Smooth muscle cell (in vitro differentiated cells): Measurements from ENCODE around the gene RGS3. TPM values are rescaled to one million over a fixed set of nuclear protein-coding genes. Genes with fewer than 3 reads are reported as not detected.
"Not testable (repeated sequence)": the region's sequence is repeated elsewhere in the genome, so short reads cannot be mapped to it uniquely, and the experiment has no call there.

Source experiments
- DNase-seq: peaks from one replicate; lab custom pipeline; 2025; ENCODE audit not compliant: unreplicated experiment; lab: John Stamatoyannopoulos, UW
- H2AFZ ChIP-seq: fragments of 200-600 bp; sonication (generic); 2 replicates; pipeline ENCODE4 v1.6.0; 2016; ENCODE audit warnings: antibody characterized with exemption, low read depth, mild to moderate bottlenecking
- H3F3A ChIP-seq: fragments of 200-600 bp; sonication (generic); 2 replicates; pipeline ENCODE4 v1.6.0; 2017; ENCODE audit warnings: antibody characterized with exemption, low read depth
- H3K27ac ChIP-seq: fragments of 200-600 bp; sonication (generic); 2 replicates; pipeline ENCODE4 v1.5.1; 2016; ENCODE audit warnings: low read depth, mild to moderate bottlenecking
- H3K27me3 ChIP-seq: fragments of 200-600 bp; sonication (generic); 2 replicates; pipeline ENCODE4 v1.6.1; 2016; ENCODE audit warnings: low read depth, mild to moderate bottlenecking
- H3K36me3 ChIP-seq: fragments of 200-600 bp; sonication (generic); 2 replicates; pipeline ENCODE4 v1.5.1; 2016; ENCODE audit warnings: low read depth
- H3K4me1 ChIP-seq: fragments of 200-600 bp; sonication (generic); 2 replicates; pipeline ENCODE4 v1.5.1; 2016; ENCODE audit warnings: low read depth
- H3K4me2 ChIP-seq: fragments of 200-600 bp; sonication (generic); 2 replicates; pipeline ENCODE4 v1.6.0; 2016; ENCODE audit warnings: mild to moderate bottlenecking
- H3K4me3 ChIP-seq: fragments of 200-600 bp; sonication (generic); 2 replicates; pipeline ENCODE4 v1.5.1; 2016; ENCODE audit warnings: mild to moderate bottlenecking
- H3K79me2 ChIP-seq: fragments of 200-600 bp; sonication (generic); 2 replicates; pipeline ENCODE4 v1.6.0; 2016; ENCODE audit warnings: low read depth, mild to moderate bottlenecking
- H3K9ac ChIP-seq: fragments of 200-600 bp; sonication (generic); 2 replicates; pipeline ENCODE4 v1.6.0; 2016; ENCODE audit warnings: low read depth
- H3K9me3 ChIP-seq: fragments of 200-600 bp; sonication (generic); replicated peaks from 2 replicates; pipeline ENCODE4 v1.5.1; 2016; ENCODE audit warnings: low read depth
- H4K20me1 ChIP-seq: fragments of 200-600 bp; sonication (generic); 2 replicates; pipeline ENCODE4 v1.6.0; 2016; ENCODE audit warnings: low read depth
- CTCF ChIP-seq: fragments of 200-600 bp; sonication (generic); IDR thresholded peaks from 2 replicates; pipeline ENCODE4 v1.5.1; 2017; ENCODE audit warnings: borderline replicate concordance, mild to moderate bottlenecking, antibody characterized with exemption; ENCODE audit not compliant: insufficient read depth, poor library complexity, severe bottlenecking
- WGBS: methylation state at CpG from one replicate; pipeline ENCODE4 v1.1.7; 2016; ENCODE audit warnings: low lambda C conversion rate; 5-methylcytosine and 5-hydroxymethylcytosine counted together
- polyA plus RNA-seq: library from polyadenylated mRNA; unstranded; fragments of >200 nt; fragmentation: Nextera tagmentation; extraction: Ambion mirVana; gene quantifications from 2 replicates; pipeline ENCODE4 v1.2.1, GENCODE V29; 2016
- total RNA-seq: library from RNA; depleted of rRNA; stranded (reverse); fragments of >200 nt; gene quantifications from 2 replicates; pipeline ENCODE4 v1.2.3, GENCODE V29; 2014

RGS3 gene
- total and polyA plus RNA-seq, 2 experiments from 2014 or later, result 43.8 to 108 TPM

DNA sequence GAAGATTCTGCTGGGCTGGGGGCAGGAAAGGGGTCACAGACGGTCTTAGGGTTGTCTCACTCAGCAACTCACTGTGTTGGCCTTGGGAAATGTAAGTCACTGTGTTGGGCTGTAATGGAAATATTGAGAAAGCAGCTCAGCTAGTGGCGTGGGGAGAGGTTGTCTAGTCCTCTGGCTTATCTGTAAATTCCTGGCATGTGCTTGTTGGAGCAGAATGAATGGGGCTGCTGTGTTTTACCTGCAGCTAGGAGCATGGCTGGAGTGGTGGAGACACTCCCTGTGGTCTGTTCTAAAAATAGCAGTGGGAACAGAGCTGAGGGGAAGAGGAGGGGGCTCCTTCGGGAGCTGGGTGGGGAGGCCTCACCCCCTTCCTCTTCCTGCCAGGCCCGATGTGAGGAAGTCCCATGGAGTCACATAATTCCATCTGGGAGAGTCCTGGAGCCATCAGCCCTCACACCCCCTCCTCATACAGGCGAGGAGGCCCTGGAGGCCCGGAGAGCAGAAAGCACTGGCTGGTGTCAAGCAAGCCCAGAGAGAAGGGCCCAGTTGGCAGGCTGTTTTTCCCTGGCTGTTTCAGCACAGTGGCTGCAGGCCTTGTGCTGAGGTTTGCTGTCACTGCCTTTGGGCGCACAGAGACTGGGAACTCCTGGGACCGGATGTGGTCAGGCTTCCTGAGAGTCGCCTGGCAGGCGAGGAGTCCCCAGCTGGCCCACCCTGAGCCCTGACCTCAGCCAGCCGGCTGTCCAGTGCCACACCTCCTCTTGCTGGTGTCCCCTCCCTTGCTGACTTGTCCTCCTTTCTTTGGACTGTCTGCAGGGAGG is 84.9 kb downstream of the RGS3 start:
- H3K9ac ChIP-seq, result peak overlapping the region; percentile 78

DNA sequence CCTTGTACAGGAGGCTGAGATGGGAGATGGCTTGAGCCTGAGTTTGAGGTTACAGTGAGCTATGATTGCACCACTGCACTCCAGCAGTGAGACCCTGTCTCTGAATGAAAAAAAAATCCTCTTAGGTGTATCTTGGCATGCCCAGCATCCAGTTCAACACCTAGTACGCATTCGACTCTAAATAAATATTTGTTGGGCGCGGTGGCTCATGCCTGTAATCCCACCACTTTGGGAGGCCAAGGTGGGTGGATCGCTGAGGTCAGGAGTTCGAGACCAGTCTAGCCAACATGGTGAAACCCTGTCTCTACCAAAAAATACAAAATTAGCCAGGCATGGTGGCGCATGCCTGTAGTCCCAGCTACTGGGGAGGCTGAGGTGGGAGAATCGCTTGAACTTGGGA is 86.4 kb downstream of the RGS3 start:
- H3K9me3 ChIP-seq, H3K27me3 ChIP-seq: not testable (repeated sequence)
- WGBS, result 90% methylated on average over 8 of the region's 8 CpGs

More for the DNA sequence above, 84.9 kb downstream of the RGS3 start:
- no peak overlapping the region for H2AFZ ChIP-seq
- WGBS, result 18% methylated on average over 11 of the region's 11 CpGs
- no peak for DNase-seq
- peaks cover 15% of the 10 kb centered on the region for H3K4me1 ChIP-seq
- no peaks in the 10 kb centered on the region for H3K9me3 ChIP-seq
- H3K27me3 ChIP-seq, result no peaks in the 10 kb centered on the region
- peak overlapping the region; percentile 66 for H3K4me2 ChIP-seq
- H3K27ac ChIP-seq, result peak overlapping the region; percentile 90
- H3K4me3 ChIP-seq, result no peak overlapping the region
- H3K79me2 ChIP-seq, result no peaks in the 10 kb centered on the region
- no peaks in the 10 kb centered on the region for H4K20me1 ChIP-seq
- no peaks in the 10 kb centered on the region for H3K36me3 ChIP-seq
- H3F3A ChIP-seq, result peaks cover 17% of the 10 kb centered on the region
- no peak for TF ChIP-seq CTCF

DNA sequence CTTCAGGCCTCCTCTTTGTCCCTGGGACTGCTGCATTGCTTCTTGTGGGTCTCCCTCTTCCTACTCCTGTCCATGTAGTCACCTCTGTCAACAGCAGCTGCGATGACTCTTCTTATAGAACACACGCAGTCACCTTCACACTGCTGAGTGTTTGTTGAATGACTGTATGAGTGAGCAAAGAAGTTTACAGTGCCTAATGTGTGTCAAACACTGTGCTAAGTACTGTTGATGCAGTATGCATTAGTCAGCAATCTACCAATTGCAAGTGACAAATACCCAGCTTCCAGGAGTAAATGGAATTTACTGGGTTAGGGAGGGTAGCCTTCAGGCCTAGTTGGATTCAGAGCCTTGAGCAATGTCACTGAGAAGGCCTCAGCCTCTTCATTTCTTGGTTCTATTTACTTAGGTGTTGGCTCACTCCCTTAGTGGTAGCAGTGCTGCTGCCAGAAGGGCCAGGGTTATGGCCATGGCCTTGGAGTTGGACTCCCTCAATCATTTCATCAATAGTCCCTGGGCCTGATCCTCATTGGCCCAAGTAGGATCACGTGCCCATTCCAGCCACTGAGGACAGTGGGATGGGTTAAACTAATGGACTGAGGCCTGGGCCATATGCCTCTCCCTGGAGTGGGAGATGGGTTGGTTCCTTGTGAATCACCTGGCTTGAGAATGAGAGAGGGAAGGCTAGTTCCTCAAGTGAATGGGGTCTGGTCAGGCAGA is 93.5 kb downstream of the RGS3 start:
- Histone ChIP-seq H4K20me1 (no peaks in the 10 kb centered on the region), H3K9ac (no peak overlapping the region), H3K4me3 (no peak overlapping the region), H3F3A (peaks cover 15% of the 10 kb centered on the region), H3K79me2 (no peaks in the 10 kb centered on the region), H3K4me1 (peaks cover 10% of the 10 kb centered on the region), H3K27ac (peak overlapping the region; percentile 89), H3K4me2 (no peak overlapping the region), H3K9me3 (no peaks in the 10 kb centered on the region), H3K27me3 (no peaks in the 10 kb centered on the region), H3K36me3 (no peaks in the 10 kb centered on the region), H2AFZ (no peak overlapping the region)
- 69% methylated on average over 3 of the region's 3 CpGs for WGBS
- TF ChIP-seq CTCF, result no peak
- DNase-seq, result no peak

More for the DNA sequence above, 86.4 kb downstream of the RGS3 start:
- H3K27ac ChIP-seq, H4K20me1 ChIP-seq, H3K9ac ChIP-seq, H3K4me2 ChIP-seq, H2AFZ ChIP-seq, H3K4me3 ChIP-seq, H3K79me2 ChIP-seq, DNase-seq, H3K36me3 ChIP-seq: not testable (repeated sequence)
- H3K4me1 ChIP-seq, result peaks cover 15% of the 10 kb centered on the region
- H3F3A ChIP-seq, result peaks cover 17% of the 10 kb centered on the region

- Histone ChIP-seq H3K27ac (no peak overlapping the region), H2AFZ (no peak overlapping the region), H3K9ac (no peak overlapping the region), H4K20me1 (no peaks in the 10 kb centered on the region), H3K4me3 (no peak overlapping the region), H3F3A (peaks cover 15% of the 10 kb centered on the region), H3K79me2 (no peaks in the 10 kb centered on the region), H3K9me3 (no peaks in the 10 kb centered on the region), H3K36me3 (no peaks in the 10 kb centered on the region), H3K27me3 (no peaks in the 10 kb centered on the region), H3K4me1 (peaks cover 10% of the 10 kb centered on the region), H3K4me2 (no peak overlapping the region)
- 65% methylated on average over 7 of the region's 7 CpGs for WGBS
- no peak for TF ChIP-seq CTCF
- no peak for DNase-seq
Measured at GRCh38 chr9:113558632-113559502, 95.3 kb downstream of the RGS3 start.
